LoVo (cell line): Measurements from ENCODE around the gene CAMTA1.

Experiments used
- DNase-seq: peaks from one replicate; pipeline ENCODE4 v3.0.0-alpha.2; 2016; ENCODE audit warnings: low spot score

CAMTA1 gene

GRCh38 chr1:7343882-7344281, 558.6 kb downstream of the CAMTA1 start:
- no peak for DNase-seq

GRCh38 chr1:7344299-7344698, 559.0 kb downstream of the CAMTA1 start:
- no peak for DNase-seq

- DNase-seq = no peak
Observed at GRCh38 chr1:7345516-7345915, 560.3 kb downstream of the CAMTA1 start.

- no peak for DNase-seq
Observed at GRCh38 chr1:7346070-7346596, 560.9 kb downstream of the CAMTA1 start.

GRCh38 chr1:7346600-7347570, 561.6 kb downstream of the CAMTA1 start:
- DNase-seq = no peak

- no peak for DNase-seq
Observed at GRCh38 chr1:7348073-7348472, 562.8 kb downstream of the CAMTA1 start.

GRCh38 chr1:7348580-7348979, 563.3 kb downstream of the CAMTA1 start:
- no peak for DNase-seq

- no peak for DNase-seq
Observed at GRCh38 chr1:7350804-7351203, 565.5 kb downstream of the CAMTA1 start.

- no peak for DNase-seq
Observed at GRCh38 chr1:7351649-7352048, 566.4 kb downstream of the CAMTA1 start.

- DNase-seq = no peak
Observed at GRCh38 chr1:7352364-7352763, 567.1 kb downstream of the CAMTA1 start.

GRCh38 chr1:7352974-7353373, 567.7 kb downstream of the CAMTA1 start:
- no peak for DNase-seq

GRCh38 chr1:7355646-7356045, 570.4 kb downstream of the CAMTA1 start:
- DNase-seq = no peak

- no peak for DNase-seq
Observed at GRCh38 chr1:7356079-7356478, 570.8 kb downstream of the CAMTA1 start.

- no peak for DNase-seq
Observed at GRCh38 chr1:7358425-7358824, 573.2 kb downstream of the CAMTA1 start.

- DNase-seq = no peak
Observed at GRCh38 chr1:7360526-7360925, 575.3 kb downstream of the CAMTA1 start.

- no peak for DNase-seq
Observed at GRCh38 chr1:7362947-7363346, 577.7 kb downstream of the CAMTA1 start.

- DNase-seq = no peak
Observed at GRCh38 chr1:7363450-7363849, 578.2 kb downstream of the CAMTA1 start.

GRCh38 chr1:7365706-7366105, 580.5 kb downstream of the CAMTA1 start:
- DNase-seq = no peak

GRCh38 chr1:7366286-7366954, 581.2 kb downstream of the CAMTA1 start:
- no peak for DNase-seq

- no peak for DNase-seq
Observed at GRCh38 chr1:7366955-7367665, 581.9 kb downstream of the CAMTA1 start.

- DNase-seq = no peak
Observed at GRCh38 chr1:7369866-7370265, 584.6 kb downstream of the CAMTA1 start.

GRCh38 chr1:7371926-7372325, 586.7 kb downstream of the CAMTA1 start:
- no peak for DNase-seq
